Skeletal muscle cell (primary cell): Measurements from ENCODE around the gene PDE4B.
"Not testable (repeated sequence)": the region's sequence is repeated elsewhere in the genome, so short reads cannot be mapped to it uniquely, and the experiment has no call there.

Experiments used
- DNase-seq: peaks from one replicate; pipeline ENCODE4 v3.0.0-alpha.2; 2010; ENCODE audit warnings: low read depth
- H3K4me3 ChIP-seq: 2 replicates; pipeline ENCODE4 v1.5.1; 2011; ENCODE audit warnings: low read depth, mild to moderate bottlenecking, control low read depth, low read length, moderate library complexity

The PDE4B gene

DNA sequence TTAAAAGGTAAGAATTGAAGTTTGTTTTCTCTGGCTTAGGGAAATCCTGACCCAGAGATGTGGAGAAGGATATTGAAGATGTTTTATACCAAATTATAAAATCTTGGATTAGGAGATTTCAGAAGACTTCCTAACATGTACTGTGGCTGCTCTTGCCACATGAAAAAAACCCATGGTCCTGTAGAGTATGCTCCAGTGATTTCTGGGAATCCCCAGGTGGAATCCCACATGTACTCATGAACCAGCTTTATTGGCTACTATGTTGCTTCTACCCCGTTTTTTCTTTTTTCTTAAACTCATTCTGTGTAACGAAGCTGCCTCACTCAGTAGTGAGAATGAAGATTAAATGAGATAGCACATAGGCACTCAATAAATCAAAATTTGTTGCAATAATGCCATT, 608.5 kb downstream of the PDE4B start:
- no peak for DNase-seq
- H3K4me3 ChIP-seq: no peak overlapping the region

DNA sequence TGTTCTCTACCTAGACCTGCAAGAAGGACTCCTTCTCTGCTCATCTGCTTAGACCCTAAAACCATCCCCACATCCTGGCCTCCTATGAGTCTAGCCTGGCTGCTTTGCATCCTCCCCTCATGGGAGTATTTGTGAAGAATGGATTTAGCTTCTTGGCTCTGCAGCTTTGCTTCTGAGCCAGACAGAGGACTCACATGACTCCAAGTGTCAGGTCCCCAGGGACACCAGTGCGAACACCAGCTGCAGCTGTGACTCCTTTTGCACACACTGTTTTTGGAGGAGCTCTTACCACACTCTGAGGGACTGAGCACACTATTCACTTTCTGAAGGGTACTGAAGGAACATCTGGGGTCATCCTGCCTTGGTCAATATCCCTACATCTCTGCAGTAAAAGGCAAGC, 609.5 kb downstream of the PDE4B start:
- no peak overlapping the region for H3K4me3 ChIP-seq
- peak; percentile 89 for DNase-seq

DNA sequence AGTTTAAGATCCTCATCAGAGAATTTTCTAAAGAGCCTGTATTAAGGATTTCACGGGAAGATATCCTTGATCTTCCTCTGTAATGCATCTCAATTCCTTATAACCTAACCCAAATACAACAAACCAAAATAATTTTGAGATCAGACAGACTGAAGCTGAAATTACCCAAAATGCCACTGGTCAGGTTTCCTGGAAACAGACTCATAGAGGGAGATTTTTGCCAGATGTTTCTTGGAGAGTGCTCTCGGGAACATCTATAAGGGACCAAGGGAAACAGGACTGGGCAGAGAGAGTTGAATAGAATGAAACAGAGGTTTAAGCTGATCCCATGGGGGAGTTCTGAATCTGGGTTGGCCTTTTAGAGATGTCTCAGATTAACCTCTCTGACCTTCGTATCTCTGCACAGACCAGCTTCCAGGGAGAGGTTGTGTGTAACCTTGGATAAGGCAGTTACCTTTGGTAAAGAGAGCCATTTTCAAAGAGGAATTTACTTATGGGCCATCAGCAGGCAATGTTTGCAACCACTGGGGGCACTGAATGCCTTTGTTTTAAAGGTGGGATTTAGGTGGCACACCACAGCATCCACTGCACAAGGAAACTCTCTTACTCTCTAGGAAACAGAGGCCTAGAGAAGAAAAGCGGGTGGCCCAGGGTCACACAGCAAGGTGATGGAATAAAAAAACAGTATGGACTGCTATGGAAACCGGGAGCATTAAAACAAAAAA, 610.5 kb downstream of the PDE4B start:
- H3K4me3 ChIP-seq: no peak overlapping the region
- DNase-seq: no peak

DNA sequence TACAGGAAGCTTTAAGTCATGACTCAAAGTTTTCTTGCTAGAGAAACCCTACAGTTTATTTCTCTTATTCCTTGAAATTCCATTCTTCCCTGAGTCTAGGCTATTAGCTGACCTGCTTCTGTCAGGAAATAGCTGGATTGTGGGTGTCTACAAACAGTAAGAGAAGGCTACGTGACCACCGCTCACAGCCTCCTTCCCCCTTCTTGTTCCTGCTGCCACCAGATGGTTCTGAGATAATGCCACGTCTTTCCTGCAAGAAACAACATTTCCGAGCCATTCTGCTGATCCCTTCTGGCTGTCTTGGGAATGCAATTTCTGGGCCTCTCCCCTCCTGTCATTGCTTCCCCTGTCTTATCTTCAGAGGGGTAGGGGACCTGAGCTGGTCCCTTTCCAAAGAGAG, 612.4 kb downstream of the PDE4B start:
- no peak for DNase-seq
- H3K4me3 ChIP-seq: no peak overlapping the region

DNA sequence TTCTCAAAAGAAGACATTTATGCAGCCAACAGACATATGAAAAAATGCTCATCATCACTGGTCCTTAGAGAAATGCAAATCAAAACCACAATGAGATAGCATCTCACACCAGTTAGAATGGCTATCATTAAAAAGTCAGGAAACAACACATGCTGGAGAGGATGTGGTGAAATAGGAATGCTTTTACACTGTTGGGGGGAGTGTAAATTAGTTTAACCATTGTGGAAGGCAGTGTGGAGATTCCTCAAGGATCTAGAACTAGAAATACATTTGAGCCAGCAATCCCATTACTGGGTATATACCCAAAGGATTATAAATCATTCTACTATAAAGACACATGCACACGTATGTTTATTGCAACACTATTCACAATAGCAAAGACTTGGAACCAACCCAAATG, 618.8 kb downstream of the PDE4B start:
- DNase-seq, H3K4me3 ChIP-seq: not testable (repeated sequence)

DNA sequence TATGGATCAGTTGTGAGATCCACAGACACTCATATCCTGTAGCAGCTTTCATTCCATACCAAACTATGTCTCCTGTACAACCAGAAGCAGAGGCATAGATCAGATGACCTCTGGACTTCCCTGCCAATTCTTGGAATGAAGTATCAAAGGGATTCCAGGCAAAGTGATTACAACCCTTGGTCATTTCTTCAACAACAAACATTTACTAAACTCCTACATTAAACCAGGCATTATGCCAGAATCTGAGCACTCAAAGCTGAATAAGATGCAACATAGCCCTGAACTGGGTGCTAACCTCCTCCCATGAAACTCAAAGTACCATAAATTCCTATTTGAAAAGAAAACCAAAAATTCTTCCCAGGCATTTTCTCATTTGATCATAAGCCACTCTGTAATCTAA, 620.0 kb downstream of the PDE4B start:
- DNase-seq: no peak
- no peak overlapping the region for H3K4me3 ChIP-seq

DNA sequence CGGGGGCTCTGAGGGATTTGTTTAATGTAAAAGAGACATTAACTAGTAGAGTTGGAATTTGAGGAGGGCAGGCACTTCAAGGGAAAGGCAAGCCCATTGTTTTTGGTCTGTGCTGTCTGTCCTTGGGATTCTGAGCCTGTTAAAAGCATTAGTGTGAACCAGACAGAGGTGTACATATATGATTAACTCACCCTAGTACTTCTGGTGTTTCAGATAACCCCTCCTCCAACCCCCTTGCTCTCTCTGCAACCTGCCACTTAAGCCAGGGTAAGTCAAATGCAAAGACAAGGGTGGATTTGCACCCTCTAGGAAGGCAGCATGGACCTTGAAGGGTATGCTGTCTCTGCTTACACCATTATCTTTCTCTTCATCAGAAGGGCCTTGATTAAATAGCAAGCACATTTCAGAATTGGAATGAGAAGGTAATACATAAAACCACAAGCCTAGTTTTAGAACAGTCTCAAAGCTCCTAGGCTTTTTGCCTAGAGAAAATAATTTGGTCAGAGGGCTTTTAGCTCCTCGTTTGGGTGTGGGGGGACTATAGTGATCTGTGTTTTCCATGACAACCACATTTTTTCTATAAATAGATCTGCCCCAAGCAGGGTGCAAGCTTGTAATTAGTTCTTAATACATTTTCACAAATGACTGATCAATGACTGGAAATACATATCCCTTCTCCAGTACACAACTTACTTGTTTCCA, 620.6 kb downstream of the PDE4B start:
- DNase-seq: no peak
- no peak overlapping the region for H3K4me3 ChIP-seq

DNA sequence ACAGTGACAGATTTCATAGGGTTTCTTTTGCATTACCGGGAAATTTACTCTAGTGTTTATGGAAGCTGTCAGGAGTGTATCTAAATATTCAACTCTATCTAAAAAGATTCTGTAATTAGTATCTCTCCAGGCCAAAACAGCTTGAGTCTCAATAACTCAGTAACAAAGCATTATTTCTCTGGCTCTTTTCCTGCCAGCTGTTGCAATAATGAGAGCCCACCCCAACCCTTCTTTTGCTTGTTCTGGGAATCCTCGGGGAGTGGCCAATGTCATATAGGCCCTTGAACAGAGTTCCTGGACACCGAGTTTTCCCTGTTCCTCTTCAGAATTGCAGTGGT, 621.1 kb downstream of the PDE4B start:
- DNase-seq: no peak
- H3K4me3 ChIP-seq: no peak overlapping the region

DNA sequence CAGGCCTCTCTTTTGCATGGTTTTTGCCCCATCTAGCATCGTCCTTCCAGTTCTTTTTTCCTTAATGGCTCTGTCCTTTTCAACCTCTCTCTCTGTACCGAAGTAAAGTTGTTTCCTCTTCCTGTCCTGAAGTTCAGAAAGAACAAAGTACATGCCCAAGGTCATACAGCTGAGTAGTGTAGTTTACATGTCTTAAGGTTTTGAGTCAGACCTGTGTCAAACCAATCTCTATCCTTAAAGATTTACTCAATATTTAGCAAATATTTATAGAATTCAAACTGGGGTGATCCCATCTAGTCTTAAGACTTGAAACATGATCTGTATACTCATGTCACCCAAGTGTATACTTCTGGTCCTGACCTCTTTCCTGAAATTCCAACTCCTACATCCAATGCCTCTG, 622.6 kb downstream of the PDE4B start:
- no peak overlapping the region for H3K4me3 ChIP-seq

DNA sequence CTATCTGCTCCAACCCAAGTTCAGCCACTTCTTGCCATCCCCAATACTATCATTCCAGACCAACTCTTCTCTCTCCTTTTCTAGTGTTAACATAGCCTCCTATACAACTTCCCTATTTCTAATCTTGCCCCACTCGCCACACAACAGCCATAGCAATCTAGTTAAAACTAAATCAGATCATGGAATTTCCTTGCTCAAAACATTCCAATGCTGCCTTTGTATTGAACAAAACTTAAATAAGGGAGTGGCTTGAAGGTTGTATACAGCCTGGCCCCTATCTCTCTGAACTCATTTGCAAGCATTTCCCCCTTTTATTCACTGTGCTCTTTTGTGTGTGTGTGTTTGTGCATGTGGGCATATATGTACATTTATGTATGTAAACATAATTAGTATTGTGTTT, 623.2 kb downstream of the PDE4B start:
- H3K4me3 ChIP-seq: no peak overlapping the region
- no peak for DNase-seq

More for the DNA sequence above, 622.6 kb downstream of the PDE4B start:
- no peak for DNase-seq

DNA sequence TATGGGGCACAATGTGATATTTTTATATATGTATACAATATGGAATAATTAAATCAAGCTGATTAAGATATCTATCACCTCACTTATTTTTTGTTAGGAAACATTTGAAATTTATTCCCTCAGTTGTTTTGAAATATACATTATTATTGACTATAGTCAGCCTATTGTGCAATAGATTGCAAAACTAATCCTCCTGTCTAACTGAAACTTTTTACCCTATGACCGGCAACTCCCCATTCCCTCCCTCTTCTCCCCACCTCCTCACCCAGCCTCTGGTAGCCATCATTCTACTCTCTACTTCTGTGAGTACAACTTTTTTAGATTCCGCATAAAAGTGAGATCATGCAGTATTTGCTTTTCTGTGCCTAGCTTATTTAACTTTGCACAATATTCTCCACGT, 623.6 kb downstream of the PDE4B start:
- H3K4me3 ChIP-seq: no peak overlapping the region
- DNase-seq: peak; percentile 34

DNA sequence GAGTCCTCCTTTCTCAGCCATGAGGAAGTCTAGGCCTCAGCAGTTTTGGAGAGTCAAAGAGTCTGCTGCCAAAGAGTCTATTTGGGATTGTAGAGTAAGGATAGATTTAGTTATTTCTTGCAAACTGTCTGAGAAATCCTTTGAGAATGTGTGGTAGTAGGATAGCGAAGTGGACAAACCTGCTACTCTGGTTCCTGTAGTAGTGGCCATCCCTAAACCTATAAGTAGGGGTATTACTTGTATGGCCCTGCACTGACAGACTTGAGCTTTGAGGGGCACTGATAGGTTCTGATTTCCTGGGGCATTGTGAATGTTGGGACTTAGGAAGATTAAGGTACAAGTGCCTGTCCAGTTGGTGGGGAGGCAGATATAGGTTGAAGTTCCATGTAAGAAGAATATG, 625.3 kb downstream of the PDE4B start:
- H3K4me3 ChIP-seq: no peak overlapping the region
- no peak for DNase-seq

DNA sequence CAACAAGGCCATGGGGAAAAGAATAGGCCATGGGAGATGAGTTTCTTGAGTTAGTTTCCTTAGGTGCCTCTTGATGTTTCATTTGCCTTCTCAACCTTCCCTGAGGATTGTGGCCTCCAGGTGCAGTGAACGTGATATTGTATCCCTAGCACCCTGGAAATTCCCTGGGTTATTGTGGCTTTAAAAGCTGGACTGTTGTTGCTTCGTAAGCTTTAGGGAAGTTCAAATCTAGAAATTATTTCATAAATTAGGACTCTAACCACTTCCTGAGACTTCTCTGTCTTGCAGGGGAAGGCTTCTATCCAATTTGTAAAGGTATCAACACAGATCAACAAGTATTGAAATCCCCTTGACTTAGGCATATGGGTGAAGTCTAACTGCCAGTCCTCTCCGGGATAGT, 627.5 kb downstream of the PDE4B start:
- H3K4me3 ChIP-seq, DNase-seq: not testable (repeated sequence)

DNA sequence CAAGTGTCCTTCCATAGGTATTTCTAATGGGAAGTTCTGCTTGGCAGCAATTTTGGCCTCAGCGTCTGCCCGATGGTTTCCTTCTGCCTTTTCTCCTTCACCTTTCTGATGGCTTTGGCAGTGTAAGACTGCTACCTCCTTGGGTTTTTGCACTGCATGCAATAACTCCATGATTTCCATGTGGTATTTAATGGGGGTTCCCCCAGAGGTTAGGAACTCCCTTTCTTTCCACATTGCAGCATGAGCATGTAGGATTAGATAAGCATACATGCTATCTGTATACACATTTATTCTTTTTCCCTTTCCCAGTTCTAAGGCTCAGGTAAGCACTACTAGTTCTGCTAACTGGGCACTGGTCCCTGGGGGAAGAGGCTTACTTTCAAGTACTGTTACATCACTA, 628.2 kb downstream of the PDE4B start:
- DNase-seq, H3K4me3 ChIP-seq: not testable (repeated sequence)

DNA sequence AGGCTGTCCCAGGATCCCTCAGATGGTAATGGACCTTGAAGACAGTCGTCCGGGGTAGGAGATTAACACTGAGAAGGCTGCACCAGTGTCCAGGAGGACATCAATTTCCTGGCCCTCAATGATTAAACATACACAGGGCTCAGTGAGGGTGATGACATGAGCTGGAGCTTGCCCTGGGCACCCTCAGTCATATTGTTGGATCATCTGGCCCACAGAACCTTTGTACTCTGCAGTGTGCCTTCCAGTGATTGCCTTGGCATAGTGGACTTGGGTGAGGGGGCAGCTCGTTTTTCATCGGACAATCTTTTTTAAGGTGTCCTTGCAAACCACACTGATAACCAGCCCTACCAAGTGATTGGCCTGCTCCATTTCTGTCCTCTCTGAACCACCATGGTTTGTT, 630.1 kb downstream of the PDE4B start:
- H3K4me3 ChIP-seq: no peak overlapping the region
- DNase-seq: no peak
